PC-3 (cell line): ENCODE results near the gene MS4A4E. TPM values are rescaled to one million over a fixed set of nuclear protein-coding genes. Genes with fewer than 3 reads are reported as not detected.
A peak's percentile ranks its signal among the peaks of the same experiment; 100 is the strongest.

Experiments used
- ATAC-seq: fragments of 200-7000 bp; cut with Tn5 transposase; 2 replicates; pipeline ENCODE4 v1.9.1; 2020; ENCODE audit warnings: mild to moderate bottlenecking, moderate library complexity
- BruUV-seq: library from RNA; stranded (reverse); fragments of 400-500 nt; replicated peaks from 2 replicates; lab custom pipeline; 2021; lab: Mats Ljungman, UMichigan
- CTCF ChIA-PET: fragments of 300-600 bp; sonication (Branson Sonifier 250); formaldehyde crosslinking; loops from one replicate; lab custom pipeline; 2022; ENCODE audit warnings: antibody characterized with exemption; lab: Charles Lee
- POLR2A ChIA-PET: fragments of 300-600 bp; sonication (Branson Sonifier 250); formaldehyde crosslinking; loops from one replicate; lab custom pipeline; 2022; ENCODE audit warnings: antibody characterized with exemption; ENCODE audit not compliant: unreplicated experiment; lab: Charles Lee
- DNase-seq: peaks from one replicate; pipeline ENCODE4 v3.0.0-alpha.2; 2015
- H2AFZ ChIP-seq: fragments of 300-600 bp; sonication (generic); 2 replicates; pipeline ENCODE4 v1.6.0; 2016; ENCODE audit warnings: antibody characterized with exemption, low read length
- H3F3A ChIP-seq: fragments of 300-600 bp; sonication (generic); one replicate; pipeline ENCODE4 v1.6.0; 2017; ENCODE audit warnings: antibody characterized with exemption, low read length, control low read depth, mild to moderate bottlenecking; ENCODE audit not compliant: unreplicated experiment
- H3K27ac ChIP-seq: fragments of 300-600 bp; sonication (generic); 2 replicates; pipeline ENCODE4 v1.5.1; 2016; ENCODE audit warnings: mild to moderate bottlenecking, low read length
- H3K27me3 ChIP-seq: fragments of 300-600 bp; sonication (generic); 2 replicates; pipeline ENCODE4 v1.6.1; 2016; ENCODE audit warnings: low read length, mixed read lengths
- H3K36me3 ChIP-seq: fragments of 300-600 bp; sonication (generic); 2 replicates; pipeline ENCODE4 v1.6.1; 2016; ENCODE audit warnings: low read depth, mixed run types, low read length, mixed read lengths
- H3K4me1 ChIP-seq: fragments of 300-600 bp; sonication (generic); 2 replicates; pipeline ENCODE4 v1.5.1; 2016; ENCODE audit warnings: low read length; ENCODE audit not compliant: insufficient read depth
- H3K4me2 ChIP-seq: fragments of 300-600 bp; sonication (generic); 2 replicates; pipeline ENCODE4 v1.6.0; 2016; ENCODE audit warnings: low read length
- H3K4me3 ChIP-seq: fragments of 300-600 bp; sonication (generic); 2 replicates; pipeline ENCODE4 v1.5.1; 2016; ENCODE audit warnings: mild to moderate bottlenecking, low read length, mixed read lengths
- H3K79me2 ChIP-seq: fragments of 300-600 bp; sonication (generic); 2 replicates; pipeline ENCODE4 v1.6.1; 2017; ENCODE audit warnings: low read length, mixed read lengths
- H3K9ac ChIP-seq: fragments of 300-600 bp; sonication (generic); 2 replicates; pipeline ENCODE4 v1.6.0; 2016; ENCODE audit warnings: mild to moderate bottlenecking, low read length
- H3K9me2 ChIP-seq: fragments of 300-600 bp; sonication (generic); replicated peaks from 2 replicates; pipeline ENCODE4 v1.6.1; 2016; ENCODE audit warnings: mixed run types, low read length, mixed read lengths
- H3K9me3 ChIP-seq: fragments of 300-600 bp; sonication (generic); 2 replicates; pipeline ENCODE4 v1.6.1; 2016; ENCODE audit warnings: low read length, mixed read lengths
- H4K20me1 ChIP-seq: fragments of 300-600 bp; sonication (generic); 2 replicates; pipeline ENCODE4 v1.6.1; 2016; ENCODE audit warnings: low read length, mixed read lengths
- CTCF ChIP-seq: fragments of 300-600 bp; sonication (generic); conservative IDR thresholded peaks from 2 replicates; pipeline ENCODE4 v1.5.1; 2017; ENCODE audit warnings: antibody characterized with exemption, low read depth, mild to moderate bottlenecking, low read length
- EZH2 ChIP-seq: fragments of 300-600 bp; sonication (generic); IDR thresholded peaks from one replicate; pipeline ENCODE4 v1.6.1; 2017; ENCODE audit warnings: antibody characterized with exemption, mild to moderate bottlenecking, low read length; ENCODE audit not compliant: unreplicated experiment
- EZH2phosphoT487 ChIP-seq: fragments of 300-600 bp; sonication (generic); IDR thresholded peaks from 2 replicates; pipeline ENCODE4 v1.6.1; 2018; ENCODE audit warnings: mild to moderate bottlenecking, antibody characterized with exemption, low read length, borderline replicate concordance
- intact Hi-C: fragments of 100-400 bp; cut with micrococcal nuclease; formaldehyde crosslinking; loops from 2 replicates; pipeline ENCODE4 v1.9.0; 2023
- total RNA-seq: library from RNA; depleted of rRNA; stranded (reverse); fragments of >200 nt; gene quantifications from 2 replicates; pipeline ENCODE4 v1.2.3, GENCODE V29; 2014

MS4A4E gene
- total RNA-seq, 1 experiment from 2014 or later: not detected

GRCh38 chr11:60182541-60183330 is 60.2 kb downstream of the MS4A4E start, which contains the start of gene MS4A6A:
TSS of gene MS4A6A (minus strand) at chr11:60183083. CDS start at chr11:60181727, 1,356 bp downstream.
- H3K27me3 ChIP-seq: no peaks in the 10 kb centered on the region
- H3K27ac ChIP-seq: no peak within 1 kb of the TSS
- TF ChIP-seq EZH2: no peak
- TF ChIP-seq EZH2phosphoT487: no peak
- no peak for TF ChIP-seq CTCF
- H3K9me3 ChIP-seq: no peaks in the 10 kb centered on the region
- no TSS peak for BruUV-seq
- H3K4me1 ChIP-seq: no peaks in the 10 kb centered on the region
- no peak within 1 kb of the TSS for H2AFZ ChIP-seq
- no peaks in the 10 kb centered on the region for H3F3A ChIP-seq
- intact Hi-C loops: no loop called here
- no peak within 1 kb of the TSS for H3K9ac ChIP-seq
- no peaks in the 10 kb centered on the region for H3K79me2 ChIP-seq
- no peak for ATAC-seq
- H4K20me1 ChIP-seq: no peaks in the 10 kb centered on the region
- no peak for DNase-seq
- ChIA-PET CTCF (no interaction called here), POLR2A (no interaction called here)
- H3K4me2 ChIP-seq: no peak within 1 kb of the TSS
- no peaks in the 10 kb centered on the region for H3K36me3 ChIP-seq
- no peaks in the 10 kb centered on the region for H3K9me2 ChIP-seq
- H3K4me3 ChIP-seq: no peak within 1 kb of the TSS

- H3K9me2 ChIP-seq: no peaks in the 10 kb centered on the region
- intact Hi-C loops: no loop called here
- no peaks in the 10 kb centered on the region for H3K79me2 ChIP-seq
- no peaks in the 10 kb centered on the region for H3K9me3 ChIP-seq
- no peak overlapping the region for H3K27ac ChIP-seq
- ATAC-seq (no peak), DNase-seq (no peak)
- H3K9ac ChIP-seq: no peak overlapping the region
- H2AFZ ChIP-seq: no peak overlapping the region
- H3K4me2 ChIP-seq: no peak overlapping the region
- ChIA-PET CTCF (no interaction called here), POLR2A (no interaction called here)
- no peaks in the 10 kb centered on the region for H3K27me3 ChIP-seq
- no peaks in the 10 kb centered on the region for H3K36me3 ChIP-seq
- H3F3A ChIP-seq: no peaks in the 10 kb centered on the region
- H3K4me3 ChIP-seq: no peak overlapping the region
- H4K20me1 ChIP-seq: no peaks in the 10 kb centered on the region
- TF ChIP-seq CTCF: no peak
- TF ChIP-seq EZH2phosphoT487: no peak
- no peak for TF ChIP-seq EZH2
- peaks cover 11% of the 10 kb centered on the region for H3K4me1 ChIP-seq
- BruUV-seq: no TSS peak
Measured at GRCh38 chr11:60175860-60176275, 67.1 kb downstream of the MS4A4E start.

GRCh38 chr11:60172011-60172410 is 70.9 kb downstream of the MS4A4E start:
- ATAC-seq (no peak), DNase-seq (peak; percentile 59)
- TF ChIP-seq CTCF (no peak), EZH2phosphoT487 (no peak), EZH2 (no peak)
- BruUV-seq: no TSS peak
- ChIA-PET POLR2A (no interaction called here), CTCF (no interaction called here)
- Histone ChIP-seq H4K20me1 (no peaks in the 10 kb centered on the region), H3K4me2 (no peak overlapping the region), H3K27me3 (no peaks in the 10 kb centered on the region), H3F3A (peaks cover 5% of the 10 kb centered on the region), H3K79me2 (no peaks in the 10 kb centered on the region), H3K36me3 (no peaks in the 10 kb centered on the region), H3K9me3 (no peaks in the 10 kb centered on the region), H3K4me3 (no peak overlapping the region), H3K9me2 (no peaks in the 10 kb centered on the region), H3K9ac (no peak overlapping the region), H2AFZ (no peak overlapping the region), H3K4me1 (peaks cover 40% of the 10 kb centered on the region), H3K27ac (no peak overlapping the region)
- intact Hi-C loops: no loop called here
